GM23338 (cell line): Measurements from ENCODE around the gene LRBA.

ENCODE experiments used
- NANOG ChIP-seq: IDR thresholded peaks from 2 replicates; pipeline ENCODE4 v1.6.1; 2016; ENCODE audit warnings: antibody characterized with exemption, borderline replicate concordance
- POLR2AphosphoS5 ChIP-seq: IDR thresholded peaks from 2 replicates; pipeline ENCODE4 v1.6.1; 2016; ENCODE audit warnings: antibody characterized with exemption, low read depth
- TF ChIP-seq, protein P1 (sequence below), 2 experiments: fragments of 200-600 bp in 1 of 2; sonication (generic) in 1 of 2; conservative IDR thresholded peaks; 2 replicates each; pipeline versions ENCODE4 v1.5.1 to v1.6.1; 2016 to 2017; ENCODE audit warnings: antibody characterized with exemption in 2 of 2, low read depth in 2 of 2, mild to moderate bottlenecking in 2 of 2, moderate library complexity in 1 of 2
- TF ChIP-seq, protein P2 (sequence below): IDR thresholded peaks from 2 replicates; pipeline ENCODE4 v1.6.1; 2016; ENCODE audit warnings: antibody characterized with exemption

DNA sequence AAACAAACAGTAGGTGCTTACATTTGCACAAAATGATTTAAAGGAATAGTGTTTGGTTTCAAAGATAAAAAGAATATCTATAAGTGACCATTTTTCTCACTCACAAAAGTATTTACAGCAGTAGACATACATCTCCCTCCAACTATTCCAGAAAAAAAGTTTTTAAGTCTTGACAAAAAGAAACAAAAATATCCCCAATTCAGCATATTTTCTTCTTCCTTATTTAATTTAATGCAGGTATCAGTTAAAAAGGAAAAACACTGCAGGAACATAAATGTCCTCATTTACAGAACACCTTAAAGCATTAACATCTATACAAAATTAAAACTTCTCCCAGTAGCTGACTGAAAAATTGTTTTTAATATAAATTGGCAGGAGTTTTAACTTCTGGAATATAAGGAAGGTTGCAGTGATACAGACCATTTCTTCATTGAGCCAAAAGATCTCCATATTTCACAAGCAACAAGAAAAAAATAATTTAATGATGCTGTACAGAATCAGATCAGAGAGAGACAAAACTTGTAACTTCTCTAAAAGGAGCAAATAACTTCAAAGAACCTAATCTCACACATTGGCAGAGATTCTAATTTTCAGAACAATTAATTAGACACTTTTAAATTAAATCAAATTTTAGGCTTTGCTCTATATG lies 428.8 kb downstream of the LRBA start:
- TF ChIP-seq NANOG: no peak
- TF ChIP-seq, protein P1, sequence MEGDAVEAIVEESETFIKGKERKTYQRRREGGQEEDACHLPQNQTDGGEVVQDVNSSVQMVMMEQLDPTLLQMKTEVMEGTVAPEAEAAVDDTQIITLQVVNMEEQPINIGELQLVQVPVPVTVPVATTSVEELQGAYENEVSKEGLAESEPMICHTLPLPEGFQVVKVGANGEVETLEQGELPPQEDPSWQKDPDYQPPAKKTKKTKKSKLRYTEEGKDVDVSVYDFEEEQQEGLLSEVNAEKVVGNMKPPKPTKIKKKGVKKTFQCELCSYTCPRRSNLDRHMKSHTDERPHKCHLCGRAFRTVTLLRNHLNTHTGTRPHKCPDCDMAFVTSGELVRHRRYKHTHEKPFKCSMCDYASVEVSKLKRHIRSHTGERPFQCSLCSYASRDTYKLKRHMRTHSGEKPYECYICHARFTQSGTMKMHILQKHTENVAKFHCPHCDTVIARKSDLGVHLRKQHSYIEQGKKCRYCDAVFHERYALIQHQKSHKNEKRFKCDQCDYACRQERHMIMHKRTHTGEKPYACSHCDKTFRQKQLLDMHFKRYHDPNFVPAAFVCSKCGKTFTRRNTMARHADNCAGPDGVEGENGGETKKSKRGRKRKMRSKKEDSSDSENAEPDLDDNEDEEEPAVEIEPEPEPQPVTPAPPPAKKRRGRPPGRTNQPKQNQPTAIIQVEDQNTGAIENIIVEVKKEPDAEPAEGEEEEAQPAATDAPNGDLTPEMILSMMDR (conservative IDR thresholded peaks at IDR 0.05; ENCODE audit: low read depth in 2 of 2): no peak
- no peak for TF ChIP-seq POLR2AphosphoS5
- TF ChIP-seq, protein P2, sequence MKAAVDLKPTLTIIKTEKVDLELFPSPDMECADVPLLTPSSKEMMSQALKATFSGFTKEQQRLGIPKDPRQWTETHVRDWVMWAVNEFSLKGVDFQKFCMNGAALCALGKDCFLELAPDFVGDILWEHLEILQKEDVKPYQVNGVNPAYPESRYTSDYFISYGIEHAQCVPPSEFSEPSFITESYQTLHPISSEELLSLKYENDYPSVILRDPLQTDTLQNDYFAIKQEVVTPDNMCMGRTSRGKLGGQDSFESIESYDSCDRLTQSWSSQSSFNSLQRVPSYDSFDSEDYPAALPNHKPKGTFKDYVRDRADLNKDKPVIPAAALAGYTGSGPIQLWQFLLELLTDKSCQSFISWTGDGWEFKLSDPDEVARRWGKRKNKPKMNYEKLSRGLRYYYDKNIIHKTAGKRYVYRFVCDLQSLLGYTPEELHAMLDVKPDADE: no peak
